Measurements from ENCODE around the gene TMEM94.
"Not testable (repeated sequence)": the region's sequence is repeated elsewhere in the genome, so short reads cannot be mapped to it uniquely, and the experiment has no call there.

Gene TMEM94

DNA sequence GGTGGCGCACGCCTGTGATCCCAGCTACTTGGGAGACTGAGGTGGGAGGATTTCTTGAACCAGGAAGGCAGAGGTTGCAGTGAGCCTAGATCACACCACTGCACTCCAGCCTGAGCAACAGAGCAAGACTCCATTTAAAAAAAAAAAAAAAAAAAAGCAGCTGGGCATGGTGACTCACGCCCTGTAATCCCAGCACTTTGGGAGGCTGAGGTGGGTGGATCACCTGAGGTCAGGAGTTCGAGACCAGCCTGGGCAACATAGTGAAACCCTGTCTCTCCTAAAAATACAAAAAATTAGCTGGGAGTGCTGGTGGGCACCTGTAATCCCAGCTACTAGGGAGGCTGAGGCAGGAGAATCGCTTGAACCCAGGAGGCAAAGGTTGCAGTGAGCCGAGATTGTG is 10.5 kb upstream of the TMEM94 start:
- not testable (repeated sequence) for DNase-seq

DNA sequence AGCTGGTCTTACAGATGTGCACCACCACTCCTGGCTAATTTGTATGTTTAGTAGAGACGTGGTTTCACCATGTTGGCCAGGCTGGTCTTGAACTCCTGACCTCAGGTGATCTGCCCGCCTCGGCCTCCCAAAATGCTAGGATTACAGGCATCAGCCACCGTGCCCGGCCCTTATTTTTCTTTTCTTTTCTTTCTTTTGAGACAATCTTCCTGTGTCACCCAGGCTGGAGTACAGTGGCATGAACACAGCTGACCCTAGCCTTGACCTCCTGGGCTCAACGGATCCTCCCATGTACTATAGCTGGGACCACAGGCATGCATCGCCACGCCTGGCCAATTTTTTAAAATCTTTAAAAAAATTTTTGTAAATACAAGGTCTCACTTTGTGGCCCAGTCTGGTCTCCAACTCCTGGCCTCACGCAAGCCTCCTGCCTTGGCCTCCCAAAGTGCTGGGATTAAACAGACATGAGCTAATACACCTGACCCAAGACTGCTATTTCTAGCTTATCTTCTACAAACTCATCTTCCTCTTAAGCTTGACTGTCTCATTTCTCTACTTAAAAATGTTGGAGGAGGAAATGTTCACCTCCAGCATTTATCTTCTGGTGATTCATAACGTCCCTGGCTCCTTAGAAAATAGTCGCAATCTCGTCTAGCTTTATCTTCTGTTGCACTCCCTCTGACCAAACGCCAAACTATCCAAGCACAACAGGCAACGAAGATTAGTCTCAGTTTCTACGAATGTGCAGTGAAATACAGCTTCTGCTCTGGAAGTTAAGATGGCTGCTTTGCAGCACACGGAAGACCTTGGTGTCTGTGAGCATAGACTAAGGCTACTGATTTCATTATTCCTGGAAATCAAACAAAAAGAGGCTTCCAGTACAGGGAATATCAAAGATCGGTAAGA is 8.2 kb upstream of the TMEM94 start:
- DNase-seq: no peak

DNA sequence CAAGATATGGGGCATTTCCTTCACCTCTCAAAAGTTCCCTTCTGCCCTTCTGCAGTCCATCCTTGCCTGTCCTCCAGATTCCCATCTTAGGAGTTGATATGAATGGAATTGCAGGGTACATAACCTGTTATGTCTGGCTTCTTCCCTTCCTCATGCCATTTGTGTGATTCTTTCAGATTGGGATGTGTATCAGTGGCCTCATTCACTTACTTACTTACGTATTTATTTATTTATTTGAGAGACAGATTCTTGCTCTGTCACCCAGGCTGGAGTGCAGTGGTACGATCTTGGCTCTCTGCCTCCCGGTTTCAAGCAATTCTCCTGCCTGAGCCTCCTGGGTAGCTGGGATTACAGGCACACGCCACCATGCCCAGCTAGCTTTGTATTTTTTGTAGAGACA is 6.2 kb upstream of the TMEM94 start:
- DNase-seq: no peak

DNA sequence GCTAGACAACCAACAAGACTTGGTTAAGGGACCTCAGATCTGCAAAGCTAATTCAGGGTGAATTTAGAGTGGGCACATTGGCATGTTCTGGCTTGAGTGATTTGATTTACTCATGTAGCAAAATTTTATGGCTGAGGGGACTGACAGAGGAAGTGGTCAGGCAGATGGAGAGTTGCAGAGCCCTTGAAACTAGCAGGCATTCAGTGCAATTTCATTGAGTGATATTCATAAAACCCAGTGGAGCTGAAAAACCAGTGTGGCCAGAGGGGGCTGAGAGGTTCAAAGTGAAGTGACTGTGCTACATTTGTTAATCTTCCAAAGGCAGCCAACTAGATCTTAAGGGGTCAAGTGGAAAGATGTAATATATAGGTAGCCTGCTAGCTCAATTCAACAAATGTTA is 2.2 kb upstream of the TMEM94 start:
- no peak for DNase-seq

DNA sequence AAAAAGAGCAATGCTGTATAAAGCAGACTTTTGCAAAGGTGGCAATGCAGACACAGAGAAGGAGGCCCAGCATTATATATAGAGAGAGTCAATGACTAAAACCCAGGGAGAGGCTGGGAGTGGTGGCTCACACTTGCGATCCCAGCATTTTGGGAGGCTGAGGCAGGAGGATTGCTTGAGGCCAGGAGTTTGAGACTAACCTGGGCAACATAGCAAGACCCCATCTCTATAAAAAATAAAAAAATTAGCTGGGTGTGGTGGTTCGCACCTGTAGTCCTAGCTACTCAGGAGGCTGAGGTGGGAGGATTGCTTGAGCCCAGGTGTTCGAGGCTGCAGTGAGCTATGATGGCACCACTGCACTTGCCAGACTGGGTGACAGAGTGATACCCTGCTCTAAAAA is 1.8 kb upstream of the TMEM94 start:
- not testable (repeated sequence) for DNase-seq

DNA sequence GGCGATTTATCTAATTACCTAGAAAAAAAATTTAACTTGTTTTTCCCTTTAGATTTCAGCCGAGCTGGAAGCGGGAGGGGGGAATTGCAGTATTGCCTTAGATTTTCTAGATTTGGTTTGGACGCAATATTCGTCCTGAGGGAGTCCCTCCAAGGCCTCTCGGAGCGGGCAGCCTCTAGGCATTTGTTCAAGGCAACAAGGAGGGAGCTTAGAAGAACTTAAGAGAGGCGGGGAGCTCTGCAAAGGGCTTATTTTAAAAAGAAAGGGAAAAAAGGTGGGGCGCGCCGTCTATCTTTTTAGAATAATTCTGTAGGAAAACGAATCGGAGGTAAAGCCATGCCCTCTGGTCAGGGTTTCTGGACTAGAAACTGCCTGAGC is 407 bp upstream of the TMEM94 start:
- no peak for DNase-seq

DNA sequence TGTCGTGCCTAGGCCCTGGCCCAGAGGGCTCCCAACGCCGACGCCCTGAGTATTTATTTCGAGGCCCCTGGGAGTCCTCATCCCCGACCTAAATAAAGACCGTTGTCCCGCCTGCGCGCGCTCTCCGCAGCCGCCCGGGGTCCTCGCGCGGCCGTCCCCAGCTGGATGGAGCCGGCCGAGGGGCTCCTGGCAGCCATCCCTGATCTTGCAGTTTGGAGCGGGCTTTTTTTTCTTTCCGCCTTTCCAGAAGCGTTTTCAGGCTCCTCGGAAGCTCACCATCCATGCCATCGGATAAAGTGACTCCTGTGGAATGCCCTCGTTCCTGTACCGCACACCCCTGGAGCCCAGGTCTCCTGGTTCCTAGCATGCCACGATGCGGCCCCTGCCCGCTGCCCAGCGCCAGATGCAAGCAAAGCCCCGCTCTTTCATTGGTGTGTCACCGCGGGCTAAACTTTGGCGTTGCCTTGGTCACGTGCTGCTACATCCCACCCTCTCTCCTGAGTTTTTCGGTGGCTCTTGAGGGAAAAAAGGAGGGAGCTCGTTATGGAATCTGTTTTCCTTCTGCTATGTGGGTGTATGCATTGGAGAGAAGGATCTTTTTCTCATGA is 716 bp downstream of the TMEM94 start:
- DNase-seq: no peak

DNA sequence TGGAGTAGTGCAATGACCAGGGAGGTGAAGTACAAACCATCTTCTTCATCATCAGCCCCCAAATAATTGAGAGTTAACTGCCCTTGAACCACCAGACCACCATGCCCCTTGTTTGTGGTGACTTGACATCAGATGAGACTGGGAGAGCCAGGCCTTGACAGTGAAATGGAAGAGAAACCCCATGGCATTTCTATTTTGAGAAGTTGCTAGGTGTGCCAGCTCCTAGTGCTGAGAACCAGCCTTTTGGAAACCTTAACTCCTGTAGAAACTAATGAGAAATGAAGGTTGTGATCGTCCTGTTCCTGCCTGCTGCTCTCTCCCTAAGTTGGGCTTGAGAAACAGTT is 2.8 kb downstream of the TMEM94 start:
- DNase-seq: no peak

DNA sequence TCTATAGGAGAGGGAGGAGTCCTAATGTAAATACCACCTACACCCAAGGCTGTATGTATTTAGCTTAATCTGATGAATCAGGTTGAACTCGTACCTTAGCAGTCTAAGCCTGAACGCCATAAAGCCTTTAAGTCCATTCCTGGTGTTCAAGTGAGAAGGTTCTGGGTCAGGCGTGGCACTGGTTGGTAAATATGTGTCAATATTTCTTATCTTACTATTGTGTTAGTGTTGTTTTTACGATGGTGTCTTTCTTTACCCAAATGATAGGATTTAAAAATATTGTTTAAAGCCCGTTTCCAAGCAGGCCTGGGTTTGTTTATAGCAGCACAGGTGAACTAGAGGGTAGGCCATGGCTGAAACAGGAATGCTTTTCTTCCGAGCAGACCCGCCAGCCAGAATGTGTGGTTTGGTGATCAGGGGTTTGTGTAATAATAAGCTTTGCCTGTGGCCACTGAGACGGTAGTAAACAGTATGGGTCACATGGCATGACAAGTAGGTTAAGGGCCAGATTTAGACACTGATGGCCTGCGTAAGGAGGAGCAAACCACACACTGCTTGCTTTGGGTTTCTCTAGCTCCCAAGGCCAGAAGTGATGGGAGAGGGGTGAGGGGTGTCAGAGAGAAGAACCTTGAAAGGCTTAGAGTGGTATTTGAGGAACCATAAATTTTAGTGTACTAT is 3.3 kb downstream of the TMEM94 start:
- no peak for DNase-seq

DNA sequence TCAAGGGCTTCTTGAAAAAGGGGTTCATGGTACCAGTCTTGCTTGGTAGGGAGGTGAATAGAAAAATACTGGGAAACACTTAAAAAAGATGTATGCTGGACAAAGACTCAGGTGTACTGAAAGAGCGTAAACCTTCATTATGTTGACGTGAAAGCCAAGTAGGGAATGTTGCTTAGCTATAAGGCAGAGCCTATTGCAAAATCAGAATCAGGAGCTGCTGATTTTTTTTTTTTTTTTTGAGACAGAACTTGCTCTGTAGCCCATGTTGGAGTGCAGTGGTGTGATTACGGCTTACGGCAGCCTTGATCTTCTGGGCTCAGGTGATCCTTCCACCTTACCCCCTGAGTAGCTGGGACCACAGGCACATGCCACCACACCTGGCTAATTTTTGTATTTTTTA is 3.9 kb downstream of the TMEM94 start:
- DNase-seq: no peak

DNA sequence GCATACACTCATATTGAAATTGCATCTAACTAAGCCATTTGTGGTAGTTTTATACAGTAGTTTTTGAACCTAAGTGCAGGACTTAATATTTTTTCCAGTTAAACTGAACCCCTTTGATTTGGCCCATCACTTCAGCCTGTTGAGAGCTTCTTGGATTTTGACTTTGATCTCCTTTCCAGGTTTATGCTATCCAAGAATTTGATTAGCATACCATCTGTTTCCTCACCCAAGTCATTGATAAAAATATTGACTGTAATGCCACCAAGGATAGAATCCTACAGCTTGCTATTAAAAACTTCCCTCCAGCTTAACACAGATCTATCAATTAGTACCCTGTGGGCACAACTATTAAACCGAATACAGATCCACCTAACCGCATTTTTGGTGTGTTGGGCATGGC is 7.2 kb downstream of the TMEM94 start:
- DNase-seq: no peak

DNA sequence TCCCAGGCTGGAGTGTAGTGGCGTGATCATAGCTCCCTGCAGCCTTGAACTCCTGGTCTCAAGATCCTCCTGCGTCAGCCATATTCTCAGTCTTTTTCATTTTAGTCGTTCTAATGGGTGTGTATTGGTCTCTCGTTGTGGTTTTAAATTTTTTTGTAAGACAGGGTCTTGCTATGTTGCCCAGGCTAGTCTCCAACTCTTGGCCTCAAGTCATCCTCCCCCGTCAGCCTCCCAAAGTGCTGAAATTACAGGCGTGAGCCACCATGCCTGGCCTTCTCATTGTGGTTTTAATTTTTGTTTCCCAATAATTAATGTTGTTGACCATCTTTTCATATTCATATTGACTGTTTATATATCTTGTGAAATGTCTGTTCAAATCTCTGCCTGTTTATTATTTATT is 8.6 kb downstream of the TMEM94 start:
- no peak for DNase-seq

DNA sequence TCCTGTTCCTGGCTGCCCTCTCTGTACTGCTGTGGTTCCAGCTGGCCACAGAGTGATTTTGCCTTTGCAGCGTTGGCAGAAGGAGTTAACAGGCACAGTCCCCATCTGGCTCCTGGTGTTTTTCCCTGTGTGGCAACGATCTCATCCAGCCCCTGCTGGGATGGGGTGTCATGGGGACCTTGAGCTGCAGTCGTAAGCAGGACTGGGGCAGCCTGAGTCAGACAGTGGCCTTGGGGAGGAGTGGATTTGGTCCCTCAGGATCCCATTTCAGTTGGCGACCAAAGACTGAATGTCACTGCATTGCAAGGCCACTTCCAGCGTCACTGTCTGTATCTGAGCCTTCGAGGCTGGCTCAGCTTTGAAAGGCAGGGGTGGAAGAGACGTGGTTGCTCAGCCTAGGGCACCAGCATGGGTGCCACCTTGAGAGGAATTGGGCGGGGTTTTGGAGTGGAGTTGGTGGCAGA is 11.9 kb downstream of the TMEM94 start:
- DNase-seq: no peak

DNA sequence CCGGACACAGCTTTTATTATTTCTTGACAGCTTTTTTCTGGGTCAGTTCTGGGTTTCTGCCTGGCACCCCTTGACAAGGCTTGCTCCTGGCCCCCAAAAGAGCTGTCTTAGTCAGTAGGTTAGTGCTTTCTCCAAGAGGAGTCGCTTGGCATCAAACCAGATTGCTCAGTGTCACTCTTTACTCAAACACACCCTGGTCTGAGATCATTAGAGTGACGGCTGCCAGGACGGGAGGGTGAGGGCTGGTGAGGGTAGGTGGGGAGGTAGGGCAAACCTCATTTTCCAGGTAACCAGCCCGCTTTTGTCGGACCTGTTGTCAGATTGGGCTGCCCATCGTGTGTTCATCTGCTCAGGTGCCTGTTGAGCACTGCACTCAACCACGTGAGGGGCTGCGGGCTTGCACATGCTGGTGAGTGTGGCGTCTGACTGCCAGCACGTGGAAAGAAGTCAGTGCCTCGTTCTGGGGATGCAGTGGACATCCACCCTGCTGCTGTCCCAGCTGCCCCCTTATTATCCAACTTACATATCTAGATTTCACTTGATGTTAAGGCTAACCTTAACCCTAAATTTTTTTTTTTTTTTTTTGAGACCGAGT is 12.4 kb downstream of the TMEM94 start:
- DNase-seq: no peak

DNA sequence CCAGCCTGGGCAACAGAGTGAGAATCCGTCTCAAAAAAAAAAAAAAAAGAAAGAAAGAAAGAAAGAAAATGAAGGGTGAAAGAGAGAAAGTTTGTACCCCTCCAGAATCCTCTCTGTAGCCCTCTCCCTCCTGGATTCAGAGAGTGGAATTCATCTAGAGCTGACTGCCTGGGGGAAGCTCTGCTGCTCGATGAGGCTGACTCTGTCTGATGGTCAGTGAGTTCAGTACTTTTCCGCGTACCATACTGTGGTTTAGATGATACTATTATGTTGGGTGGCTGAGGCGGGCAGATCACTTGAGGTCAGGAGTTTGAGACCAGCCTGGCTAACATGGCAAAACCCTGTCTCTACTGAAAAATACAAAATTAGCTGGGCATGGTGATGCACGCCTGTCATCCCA is 14.8 kb downstream of the TMEM94 start:
- DNase-seq: no peak

DNA sequence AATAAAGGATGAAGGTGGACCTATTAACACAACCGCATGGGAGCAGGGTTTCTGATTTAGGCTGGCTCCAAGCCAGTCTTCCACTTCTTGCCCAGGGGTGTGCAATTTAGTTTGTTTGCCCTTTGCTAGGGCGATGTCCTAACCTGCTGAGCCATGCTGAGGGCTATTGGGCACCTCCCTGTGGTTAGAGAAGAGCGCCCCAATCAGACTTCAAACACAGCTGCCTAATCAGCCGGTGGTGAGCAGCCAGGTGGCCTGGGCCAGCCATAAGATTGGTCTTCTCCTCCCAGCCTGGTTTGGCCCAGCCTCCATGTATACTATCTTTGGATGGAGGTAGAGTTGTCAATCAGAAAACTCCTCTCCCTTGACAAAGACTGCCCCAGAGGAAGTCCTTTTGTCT is 15.7 kb downstream of the TMEM94 start:
- no peak for DNase-seq

DNA sequence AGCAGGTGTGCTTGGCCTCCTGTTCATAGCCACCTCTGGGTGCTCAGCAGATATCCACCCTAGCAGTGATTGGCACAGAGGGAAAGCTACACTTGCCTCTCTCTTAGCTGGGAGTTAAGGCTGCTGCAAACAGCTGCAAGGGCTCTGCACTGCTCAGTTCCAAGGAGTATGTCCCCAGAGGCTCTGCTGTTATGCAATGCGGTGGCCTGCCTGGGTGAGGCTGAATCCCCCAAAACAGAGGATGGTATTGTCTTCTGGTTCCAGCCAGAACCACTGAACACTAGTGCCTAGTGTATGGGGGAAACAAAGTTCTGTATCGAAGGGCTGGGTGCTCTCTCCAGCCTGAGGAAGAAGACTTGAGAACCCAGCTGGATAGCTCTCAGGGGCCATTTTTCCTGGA is 16.8 kb downstream of the TMEM94 start:
- no peak for DNase-seq

DNA sequence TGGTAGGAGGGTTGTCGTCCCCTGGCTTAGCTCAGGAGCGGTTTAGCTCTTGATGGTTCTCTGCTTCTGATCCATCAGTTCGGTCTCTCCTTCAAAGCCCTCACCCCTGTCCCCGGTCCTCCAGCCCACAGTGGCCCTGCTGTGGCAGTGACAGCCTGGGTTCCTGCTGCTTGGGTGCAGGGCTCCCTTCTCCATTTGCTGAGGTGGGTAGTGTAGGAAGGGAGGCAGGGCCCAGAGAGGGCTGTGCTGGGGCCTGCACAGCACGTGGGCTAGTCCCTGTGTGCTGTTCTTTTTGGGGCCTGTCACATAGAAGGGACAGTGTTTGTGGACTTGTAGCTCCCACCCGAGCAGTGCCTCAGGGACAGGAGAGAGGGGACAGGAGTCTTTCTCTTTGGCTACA is 18.3 kb downstream of the TMEM94 start:
- no peak for DNase-seq

DNA sequence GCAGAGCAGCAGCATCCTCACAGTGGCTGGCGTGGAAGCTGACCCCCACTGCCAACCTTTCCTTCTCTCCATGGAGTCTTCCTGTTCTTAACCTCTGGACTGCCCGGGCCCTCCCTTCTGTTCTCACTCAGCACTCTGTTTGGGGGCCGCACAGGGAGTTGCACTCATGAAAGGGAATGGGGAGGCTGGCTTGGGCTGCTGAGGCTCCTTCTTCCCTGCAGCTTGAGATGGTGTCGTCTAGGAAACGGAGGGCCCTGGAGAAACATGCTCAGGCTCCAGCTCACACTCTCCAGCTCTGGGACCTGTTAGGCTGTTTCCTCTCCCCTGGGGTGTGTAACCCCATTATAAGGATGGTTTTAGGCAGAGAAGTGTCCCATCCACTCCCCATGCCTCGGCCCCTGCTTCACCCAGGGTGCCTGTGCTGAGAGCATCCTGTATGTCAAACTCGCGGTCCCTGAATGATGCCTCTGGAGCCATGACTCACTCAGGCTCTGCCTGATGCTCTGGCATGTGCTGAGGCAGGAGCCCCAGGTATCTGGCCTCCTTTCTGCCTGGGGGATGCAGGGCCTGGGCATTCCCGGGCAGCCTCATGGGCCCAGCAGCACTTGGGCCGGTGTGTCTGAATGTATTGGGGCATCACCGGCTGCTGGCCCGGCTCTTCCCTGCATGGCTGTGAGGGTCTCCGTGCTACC is 18.9 kb downstream of the TMEM94 start:
- no peak for DNase-seq

DNA sequence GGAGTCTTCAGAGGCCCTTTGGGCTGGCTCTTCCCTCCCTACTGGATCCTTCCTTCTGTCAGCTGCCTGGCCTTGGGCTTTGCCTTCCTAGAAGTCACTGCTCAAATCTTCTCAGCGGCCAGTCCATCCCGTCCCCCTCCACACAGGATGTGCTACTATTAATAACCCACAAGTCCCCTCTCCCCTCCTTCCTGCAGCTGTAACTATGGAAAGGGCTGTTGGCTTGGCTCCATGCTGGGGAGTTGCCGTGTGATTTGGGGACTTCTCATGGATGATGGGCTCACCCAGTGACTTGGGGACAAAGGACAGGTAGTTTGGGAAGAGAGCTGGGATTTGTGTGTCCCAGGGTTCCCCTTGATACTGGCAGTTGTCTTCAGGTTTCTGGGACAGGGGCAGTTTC is 19.4 kb downstream of the TMEM94 start:
- no peak for DNase-seq

DNA sequence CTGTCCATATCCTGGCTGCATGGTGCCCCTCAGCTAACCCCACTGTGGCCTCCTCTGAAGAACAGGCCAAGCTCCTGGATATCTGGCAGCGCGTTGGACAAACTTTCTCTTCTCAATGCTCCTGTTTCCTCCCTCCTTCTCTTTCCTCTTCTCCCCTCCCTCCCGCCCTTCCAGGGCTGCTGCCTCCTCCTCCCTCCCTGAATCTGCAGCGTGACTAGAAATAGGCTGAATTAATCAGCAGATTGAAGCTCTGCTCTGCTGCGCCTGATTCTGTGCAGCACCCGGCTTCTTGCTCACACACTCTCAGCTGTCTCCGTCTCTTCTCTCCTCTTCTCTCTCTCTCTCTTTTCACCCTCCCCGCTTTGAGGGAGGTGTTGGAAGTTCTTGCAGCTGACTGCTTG is 19.8 kb downstream of the TMEM94 start:
- DNase-seq: no peak

DNA sequence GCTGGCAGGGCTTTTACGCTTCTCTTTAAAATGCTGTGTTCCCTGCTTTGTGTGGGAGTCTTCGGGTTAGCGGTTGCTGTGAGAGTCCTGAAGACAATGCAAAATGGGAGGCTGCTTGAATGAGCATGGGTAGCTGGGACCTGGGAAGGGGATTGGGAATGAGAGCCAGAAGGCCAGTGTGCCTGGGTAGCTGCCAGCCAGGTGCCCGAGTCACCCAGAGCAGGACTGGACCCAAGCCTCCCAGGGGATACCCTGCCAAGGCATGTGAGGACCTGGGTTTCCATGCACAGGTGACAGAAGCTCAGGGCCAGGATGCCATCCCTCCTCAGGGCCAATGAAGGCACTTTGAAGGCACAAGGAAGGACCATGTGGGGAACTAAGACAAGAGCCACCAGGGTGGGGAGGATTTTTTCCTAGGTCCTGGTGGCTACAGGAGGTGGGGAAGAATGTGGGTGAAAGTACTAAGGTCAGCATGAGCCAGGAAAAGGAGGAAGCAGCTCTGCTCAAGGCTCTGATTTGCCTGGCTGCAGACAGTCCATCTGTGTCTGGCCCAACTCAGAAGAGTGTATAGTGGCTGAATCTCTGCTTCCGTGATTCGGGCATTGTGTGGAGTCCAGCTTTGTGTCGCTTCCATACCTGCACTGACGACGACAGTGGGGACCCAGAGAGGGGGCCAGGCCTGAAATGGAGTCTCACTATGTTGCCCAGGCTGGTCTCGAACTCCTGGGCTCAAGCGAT is 20.5 kb downstream of the TMEM94 start:
- DNase-seq: no peak

All from effector CD4-positive, alpha-beta T cell (primary cell).